HG03196 (cell line): Measurements from ENCODE around the gene DSTN.
A peak's percentile ranks its signal among the peaks of the same experiment; 100 is the strongest.

Source experiments
- ATAC-seq: cut with Tn5 transposase; IDR thresholded peaks from one replicate; pipeline ENCODE4 v1.9.1; 2021; ENCODE audit not compliant: unreplicated experiment

Gene DSTN

GRCh38 chr20:17545127-17545526 is 24.7 kb upstream of the DSTN start:
- no peak for ATAC-seq

GRCh38 chr20:17549131-17549530 is 20.7 kb upstream of the DSTN start:
- no peak for ATAC-seq

- no peak for ATAC-seq
Observed at GRCh38 chr20:17555106-17555505, 14.8 kb upstream of the DSTN start.

- no peak for ATAC-seq
Observed at GRCh38 chr20:17556837-17557674, 12.8 kb upstream of the DSTN start.

GRCh38 chr20:17557675-17558006 is 12.2 kb upstream of the DSTN start:
- no peak for ATAC-seq

GRCh38 chr20:17558154-17558940 is 11.5 kb upstream of the DSTN start:
- no peak for ATAC-seq

- ATAC-seq, result no peak
Observed at GRCh38 chr20:17558941-17559304, 11.0 kb upstream of the DSTN start.

- no peak for ATAC-seq
Observed at GRCh38 chr20:17559338-17559737, 10.5 kb upstream of the DSTN start.

- ATAC-seq, result no peak
Observed at GRCh38 chr20:17560344-17561074, 9.4 kb upstream of the DSTN start.

- no peak for ATAC-seq
Observed at GRCh38 chr20:17562804-17563305, 7.0 kb upstream of the DSTN start.

GRCh38 chr20:17565169-17565845 is 4.6 kb upstream of the DSTN start:
- ATAC-seq, result no peak

- ATAC-seq, result no peak
Observed at GRCh38 chr20:17566345-17566744, 3.5 kb upstream of the DSTN start.

GRCh38 chr20:17568045-17568788 is 1.7 kb upstream of the DSTN start:
- no peak for ATAC-seq

- ATAC-seq, result no peak
Observed at GRCh38 chr20:17568972-17569521, 828 bp upstream of the DSTN start.

- ATAC-seq, result peak; percentile 42
Observed at GRCh38 chr20:17570347-17571152, 675 bp downstream of the DSTN start.

- no peak for ATAC-seq
Observed at GRCh38 chr20:17571153-17571527, 1.3 kb downstream of the DSTN start.

- no peak for ATAC-seq
Observed at GRCh38 chr20:17572034-17572638, 2.3 kb downstream of the DSTN start.

GRCh38 chr20:17573463-17573862 is 3.6 kb downstream of the DSTN start:
- no peak for ATAC-seq

- ATAC-seq, result no peak
Observed at GRCh38 chr20:17576215-17576614, 6.3 kb downstream of the DSTN start.
